H9 (cell line): ENCODE results near the gene GLB1L2. TPM values are rescaled to one million over a fixed set of nuclear protein-coding genes. Genes with fewer than 3 reads are reported as not detected.

Experiments
- DNase-seq: peaks from one replicate; pipeline ENCODE4 v3.0.0-alpha.2; 2017
- H2AFZ ChIP-seq: one replicate; pipeline ENCODE4 v1.6.1; 2013; ENCODE audit warnings: mild to moderate bottlenecking, low read length, control low read depth, moderate library complexity
- H2AK5ac ChIP-seq: 2 replicates; pipeline ENCODE4 v1.6.1; 2013; ENCODE audit warnings: low read length, control low read depth, mixed read lengths; ENCODE audit not compliant: insufficient read length
- H2BK120ac ChIP-seq: one replicate; pipeline ENCODE4 v1.6.1; 2013; ENCODE audit warnings: low read depth, mild to moderate bottlenecking, low read length, control low read depth, inconsistent platforms; ENCODE audit not compliant: poor library complexity, severe bottlenecking
- H2BK12ac ChIP-seq: 2 replicates; pipeline ENCODE4 v1.6.1; 2013; ENCODE audit warnings: low read length, control low read depth, mixed read lengths, low read depth; ENCODE audit not compliant: insufficient read length
- H2BK15ac ChIP-seq: 2 replicates; pipeline ENCODE4 v1.6.1; 2013; ENCODE audit warnings: low read depth, low read length, control low read depth
- H2BK20ac ChIP-seq: one replicate; pipeline ENCODE4 v1.6.1; 2013; ENCODE audit warnings: low read depth, mild to moderate bottlenecking, low read length, control low read depth, inconsistent platforms; ENCODE audit not compliant: poor library complexity, severe bottlenecking
- H2BK5ac ChIP-seq: 2 replicates; pipeline ENCODE4 v1.6.1; 2013; ENCODE audit warnings: low read length, control low read depth, mixed read lengths; ENCODE audit not compliant: insufficient read length
- H3K14ac ChIP-seq: 2 replicates; pipeline ENCODE4 v1.6.1; 2013; ENCODE audit warnings: low read length, control low read depth; ENCODE audit not compliant: insufficient read depth
- H3K18ac ChIP-seq: 2 replicates; pipeline ENCODE4 v1.6.1; 2013; ENCODE audit warnings: low read depth, mild to moderate bottlenecking, mixed read lengths, low read length, control low read depth; ENCODE audit not compliant: insufficient read length
- H3K23ac ChIP-seq: 2 replicates; pipeline ENCODE4 v1.6.1; 2013; ENCODE audit warnings: low read length, control low read depth, mixed read lengths, low read depth; ENCODE audit not compliant: insufficient read length
- H3K23me2 ChIP-seq: 2 replicates; pipeline ENCODE4 v1.6.1; 2013; ENCODE audit warnings: low read depth, mild to moderate bottlenecking, mixed read lengths, low read length, control low read depth; ENCODE audit not compliant: insufficient read length, poor library complexity, severe bottlenecking
- H3K27ac ChIP-seq: 2 replicates; pipeline ENCODE4 v1.5.1; 2013; ENCODE audit warnings: low read length, control low read depth, mixed read lengths, low read depth; ENCODE audit not compliant: insufficient read length
- H3K27me3 ChIP-seq: 2 replicates; pipeline ENCODE4 v1.6.1; 2013; ENCODE audit warnings: low read length, control low read depth, inconsistent platforms; ENCODE audit not compliant: insufficient read depth
- H3K4ac ChIP-seq: 2 replicates; pipeline ENCODE4 v1.6.1; 2013; ENCODE audit warnings: low read depth, mild to moderate bottlenecking, control low read depth, inconsistent platforms, low read length, moderate library complexity
- H3K4me1 ChIP-seq: 2 replicates; pipeline ENCODE4 v1.6.1; 2013; ENCODE audit warnings: low read length, control low read depth, inconsistent platforms; ENCODE audit not compliant: insufficient read depth
- H3K4me2 ChIP-seq: 2 replicates; pipeline ENCODE4 v1.6.1; 2013; ENCODE audit warnings: low read length, control low read depth, mixed read lengths; ENCODE audit not compliant: insufficient read length, insufficient read depth
- H3K56ac ChIP-seq: 2 replicates; pipeline ENCODE4 v1.6.1; 2013; ENCODE audit warnings: low read depth, mild to moderate bottlenecking, mixed read lengths, low read length, control low read depth; ENCODE audit not compliant: insufficient read length
- H3K79me1 ChIP-seq: 2 replicates; pipeline ENCODE4 v1.6.1; 2013; ENCODE audit warnings: low read depth, mild to moderate bottlenecking, moderate library complexity, low read length, control low read depth, inconsistent platforms; ENCODE audit not compliant: insufficient read depth, poor library complexity, severe bottlenecking
- H3K79me2 ChIP-seq: 2 replicates; pipeline ENCODE4 v1.6.1; 2013; ENCODE audit warnings: low read length, control low read depth, inconsistent platforms; ENCODE audit not compliant: insufficient read depth
- H3K9ac ChIP-seq: 2 replicates; pipeline ENCODE4 v1.6.1; 2013; ENCODE audit warnings: low read length, control low read depth, mixed read lengths; ENCODE audit not compliant: insufficient read length; ENCODE audit errors: extremely low read depth
- H3K9me3 ChIP-seq: one replicate; pipeline ENCODE4 v1.6.1; 2013; ENCODE audit warnings: low read depth, low read length, inconsistent platforms; ENCODE audit not compliant: control insufficient read depth
- H3T11ph ChIP-seq: one replicate; pipeline ENCODE4 v1.6.1; 2013; ENCODE audit warnings: mild to moderate bottlenecking, low read length, control low read depth, inconsistent platforms
- H4K20me1 ChIP-seq: one replicate; pipeline ENCODE4 v1.6.1; 2013; ENCODE audit not compliant: control insufficient read depth, insufficient read length, insufficient read depth
- H4K5ac ChIP-seq: 2 replicates; pipeline ENCODE4 v1.6.1; 2013; ENCODE audit warnings: low read depth, mild to moderate bottlenecking, mixed read lengths, low read length, control low read depth; ENCODE audit not compliant: insufficient read length
- H4K8ac ChIP-seq: replicated peaks from 2 replicates; pipeline ENCODE4 v1.6.1; 2013; ENCODE audit warnings: low read length, control low read depth, mixed read lengths, low read depth; ENCODE audit not compliant: insufficient read length
- H4K91ac ChIP-seq: 2 replicates; pipeline ENCODE4 v1.6.1; 2013; ENCODE audit warnings: low read depth, mild to moderate bottlenecking, moderate library complexity, mixed read lengths, low read length, control low read depth; ENCODE audit not compliant: insufficient read length
- H3K27ac Mint-ChIP-seq, 3 experiments: 2 replicates in 2 of 3; 3 replicates in 1 of 3; pipeline ENCODE4 v1.8.0; 2020 to 2021; ENCODE audit warnings: mixed read lengths in 3 of 3, mild to moderate bottlenecking in 1 of 3, moderate library complexity in 1 of 3
- H3K27me3 Mint-ChIP-seq: 2 replicates; pipeline ENCODE4 v1.8.0; 2021; ENCODE audit warnings: low read depth, mild to moderate bottlenecking, moderate library complexity, mixed read lengths
- H3K36me3 Mint-ChIP-seq, 3 experiments: 2 replicates in 2 of 3; 3 replicates in 1 of 3; pipeline ENCODE4 v1.8.0; 2020 to 2021; ENCODE audit warnings: low read depth in 3 of 3, mixed read lengths in 3 of 3; ENCODE audit not compliant: insufficient read depth in 1 of 3
- H3K4me1 Mint-ChIP-seq, 2 experiments: 2 replicates each; pipeline ENCODE4 v1.8.0; 2020; ENCODE audit warnings: mixed read lengths in 2 of 2
- H3K4me3 Mint-ChIP-seq, 2 experiments: 2 replicates in 1 of 2; 3 replicates in 1 of 2; pipeline ENCODE4 v1.8.0; 2020 to 2021; ENCODE audit warnings: mild to moderate bottlenecking in 2 of 2, mixed read lengths in 2 of 2, moderate library complexity in 1 of 2
- H3K9me3 Mint-ChIP-seq, 2 experiments: 2 replicates in 1 of 2; 3 replicates in 1 of 2; pipeline ENCODE4 v1.8.0; 2020; ENCODE audit warnings: mild to moderate bottlenecking in 2 of 2, mixed read lengths in 2 of 2, moderate library complexity in 1 of 2
- WGBS: extraction: QIAGEN DNeasy Blood & Tissue Kit; methylation state at CpG from one replicate; pipeline ENCODE4 v1.1.7; 2013; ENCODE audit warnings: missing lambda C conversion rate, low lambda C conversion rate, mixed read lengths; ENCODE audit not compliant: insufficient read length; ENCODE audit errors: extremely low coverage; 5-methylcytosine and 5-hydroxymethylcytosine counted together
- total RNA-seq: library from RNA; stranded (reverse); gene quantifications from 2 replicates; pipeline ENCODE4 v1.2.1, GENCODE V29; 2021
- TF ChIP-seq, protein P1 (sequence below): fragments of 200-600 bp; sonication (generic); conservative IDR thresholded peaks from 3 replicates; pipeline ENCODE4 v1.8.0; 2021; ENCODE audit warnings: antibody characterized with exemption, mild to moderate bottlenecking

Gene GLB1L2
- total RNA-seq, 1 experiment from 2014 or later, result 2.4 TPM

DNA sequence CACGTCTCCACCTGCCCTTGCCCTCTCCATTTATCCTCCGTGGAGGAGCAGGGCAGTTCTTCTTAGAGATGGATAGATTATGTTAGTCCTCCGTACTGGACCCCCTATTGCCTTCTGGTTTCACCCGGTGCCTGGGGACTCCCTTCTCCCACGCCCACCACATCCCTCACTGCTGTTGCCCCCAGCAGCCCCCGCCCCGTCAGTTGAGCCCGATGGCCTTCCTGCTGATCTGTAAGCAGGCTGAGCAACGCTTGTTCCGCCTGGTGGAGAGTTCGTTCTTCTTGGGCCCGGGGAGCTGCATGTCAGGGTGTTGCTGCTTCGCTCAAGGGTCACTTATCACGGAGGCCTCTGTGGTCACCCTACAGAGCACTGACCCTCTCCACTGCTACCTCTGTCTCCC lies 46.1 kb downstream of the GLB1L2 start:
- Mint-ChIP-seq H3K4me3 (no peak overlapping the region), H3K4me1 (peaks cover 20 to 21% of the 10 kb centered on the region in 2 experiments), H3K27me3 (peaks cover 5% of the 10 kb centered on the region; the same call in 1 of the 2 replicates), H3K36me3 (peaks cover 10 to 37% (median 26%) of the 10 kb centered on the region in 3 experiments; a peak in 6 of 7 replicates), H3K27ac (no peak overlapping the region), H3K9me3 (no peaks in the 10 kb centered on the region)
- no peak overlapping the region for H4K5ac ChIP-seq
- no peak overlapping the region for H3T11ph ChIP-seq
- no peak overlapping the region for H3K4me2 ChIP-seq
- WGBS, result no CpG with 5 or more reads among the region's 14 CpGs
- H3K4ac ChIP-seq, result no peak overlapping the region
- H2BK15ac ChIP-seq, result no peak overlapping the region
- H3K18ac ChIP-seq, result no peak overlapping the region
- no peak overlapping the region for H3K56ac ChIP-seq
- no peak overlapping the region for H2BK20ac ChIP-seq
- H3K23ac ChIP-seq, result no peak overlapping the region
- H3K4me1 ChIP-seq, result peaks cover 4% of the 10 kb centered on the region; the same call in 1 of the 2 replicates
- no peak overlapping the region for H3K27ac ChIP-seq
- no peaks in the 10 kb centered on the region for H4K20me1 ChIP-seq
- no peaks in the 10 kb centered on the region for H3K27me3 ChIP-seq
- no peak overlapping the region for H3K9ac ChIP-seq
- no peaks in the 10 kb centered on the region for H3K79me1 ChIP-seq
- no peak overlapping the region for H4K91ac ChIP-seq
- H2BK12ac ChIP-seq, result no peak overlapping the region
- no peak overlapping the region for H2AK5ac ChIP-seq
- no peak overlapping the region for H3K14ac ChIP-seq
- no peak overlapping the region for H2AFZ ChIP-seq
- H3K79me2 ChIP-seq, result no peaks in the 10 kb centered on the region
- no peaks in the 10 kb centered on the region for H3K23me2 ChIP-seq
- no peak overlapping the region for H2BK120ac ChIP-seq
- H2BK5ac ChIP-seq, result no peak overlapping the region
- no peaks in the 10 kb centered on the region for H3K9me3 ChIP-seq
- no peak overlapping the region for H4K8ac ChIP-seq
- DNase-seq, result no peak
- TF ChIP-seq, protein P1, sequence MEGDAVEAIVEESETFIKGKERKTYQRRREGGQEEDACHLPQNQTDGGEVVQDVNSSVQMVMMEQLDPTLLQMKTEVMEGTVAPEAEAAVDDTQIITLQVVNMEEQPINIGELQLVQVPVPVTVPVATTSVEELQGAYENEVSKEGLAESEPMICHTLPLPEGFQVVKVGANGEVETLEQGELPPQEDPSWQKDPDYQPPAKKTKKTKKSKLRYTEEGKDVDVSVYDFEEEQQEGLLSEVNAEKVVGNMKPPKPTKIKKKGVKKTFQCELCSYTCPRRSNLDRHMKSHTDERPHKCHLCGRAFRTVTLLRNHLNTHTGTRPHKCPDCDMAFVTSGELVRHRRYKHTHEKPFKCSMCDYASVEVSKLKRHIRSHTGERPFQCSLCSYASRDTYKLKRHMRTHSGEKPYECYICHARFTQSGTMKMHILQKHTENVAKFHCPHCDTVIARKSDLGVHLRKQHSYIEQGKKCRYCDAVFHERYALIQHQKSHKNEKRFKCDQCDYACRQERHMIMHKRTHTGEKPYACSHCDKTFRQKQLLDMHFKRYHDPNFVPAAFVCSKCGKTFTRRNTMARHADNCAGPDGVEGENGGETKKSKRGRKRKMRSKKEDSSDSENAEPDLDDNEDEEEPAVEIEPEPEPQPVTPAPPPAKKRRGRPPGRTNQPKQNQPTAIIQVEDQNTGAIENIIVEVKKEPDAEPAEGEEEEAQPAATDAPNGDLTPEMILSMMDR, result no peak
